Astrocyte (in vitro differentiated cells and primary cell): Measurements from ENCODE around the gene ARHGEF40. TPM values are rescaled to one million over a fixed set of nuclear protein-coding genes. Genes with fewer than 3 reads are reported as not detected.

Experiments
- DNase-seq: peaks from one replicate; pipeline ENCODE4 v3.0.0-alpha.2; 2010; ENCODE audit warnings: low read depth
- FAIRE-seq: peaks from 2 replicates; lab custom pipeline; 2011; peaks lifted over from hg19 to GRCh38; lab: Jason Lieb, UNC
- H2AFZ ChIP-seq: 2 replicates; pipeline ENCODE4 v1.6.0; 2012; ENCODE audit warnings: low read depth, low read length, inconsistent platforms
- H3K27ac ChIP-seq: 2 replicates; pipeline ENCODE4 v1.5.1; 2011; ENCODE audit warnings: low read depth, low read length, inconsistent platforms
- H3K27me3 ChIP-seq: 2 replicates; pipeline ENCODE4 v1.6.0; 2011; ENCODE audit warnings: low read length, inconsistent platforms; ENCODE audit not compliant: insufficient read depth
- H3K36me3 ChIP-seq: 2 replicates; pipeline ENCODE4 v1.5.1; 2011; ENCODE audit warnings: low read length, inconsistent platforms; ENCODE audit not compliant: insufficient read depth
- H3K4me1 ChIP-seq: 2 replicates; pipeline ENCODE4 v1.5.1; 2011; ENCODE audit warnings: low read length, inconsistent platforms; ENCODE audit not compliant: insufficient read depth
- H3K4me2 ChIP-seq: 2 replicates; pipeline ENCODE4 v1.6.0; 2012; ENCODE audit warnings: low read length, inconsistent platforms
- H3K4me3 ChIP-seq: 2 replicates; pipeline ENCODE4 v1.5.1; 2011; ENCODE audit warnings: low read depth, mild to moderate bottlenecking, low read length, inconsistent platforms; ENCODE audit not compliant: insufficient read depth
- H3K79me2 ChIP-seq: 2 replicates; pipeline ENCODE4 v1.6.0; 2012; ENCODE audit warnings: mild to moderate bottlenecking, low read length, inconsistent platforms; ENCODE audit not compliant: insufficient read depth
- H3K9ac ChIP-seq: 2 replicates; pipeline ENCODE4 v1.6.0; 2012; ENCODE audit warnings: mild to moderate bottlenecking, low read length, inconsistent platforms
- H3K9me3 ChIP-seq: 2 replicates; pipeline ENCODE4 v1.5.1; 2012; ENCODE audit warnings: low read depth, mild to moderate bottlenecking, low read length, inconsistent platforms; ENCODE audit not compliant: insufficient read depth
- H4K20me1 ChIP-seq: 2 replicates; pipeline ENCODE4 v1.6.0; 2012; ENCODE audit warnings: low read length, inconsistent platforms; ENCODE audit not compliant: insufficient read depth
- H3K27ac Mint-ChIP-seq: one replicate; pipeline ENCODE4 v1.8.0; 2021; ENCODE audit warnings: mild to moderate bottlenecking, mixed read lengths; ENCODE audit not compliant: unreplicated experiment
- H3K27me3 Mint-ChIP-seq: one replicate; pipeline ENCODE4 v1.8.0; 2021; ENCODE audit warnings: low read depth, mixed read lengths; ENCODE audit not compliant: unreplicated experiment
- H3K36me3 Mint-ChIP-seq: one replicate; pipeline ENCODE4 v1.8.0; 2021; ENCODE audit warnings: low read depth, mixed read lengths; ENCODE audit not compliant: unreplicated experiment
- H3K4me1 Mint-ChIP-seq: one replicate; pipeline ENCODE4 v1.8.0; 2021; ENCODE audit warnings: low read depth, mixed read lengths; ENCODE audit not compliant: unreplicated experiment
- H3K4me3 Mint-ChIP-seq: one replicate; pipeline ENCODE4 v1.8.0; 2021; ENCODE audit warnings: mild to moderate bottlenecking, moderate library complexity, mixed read lengths; ENCODE audit not compliant: unreplicated experiment
- H3K9me3 Mint-ChIP-seq: one replicate; pipeline ENCODE4 v1.8.0; 2021; ENCODE audit warnings: mild to moderate bottlenecking, mixed read lengths; ENCODE audit not compliant: unreplicated experiment
- EZH2 ChIP-seq: IDR thresholded peaks from 2 replicates; pipeline ENCODE4 v1.6.1; 2012; ENCODE audit warnings: mild to moderate bottlenecking, low read length, inconsistent platforms; ENCODE audit not compliant: insufficient read depth
- total RNA-seq: library from RNA; stranded (reverse); gene quantifications from 2 replicates; pipeline ENCODE4 v1.2.1, GENCODE V29; 2021
- TF ChIP-seq, protein P1 (sequence below): IDR thresholded peaks from 2 replicates; pipeline ENCODE4 v1.5.1; 2011; ENCODE audit warnings: low read depth, mild to moderate bottlenecking, inconsistent platforms, low read length, moderate library complexity; ENCODE audit not compliant: insufficient read depth

ARHGEF40 gene
- total RNA-seq, 1 donor from 2014 or later: 99.9 TPM

DNA sequence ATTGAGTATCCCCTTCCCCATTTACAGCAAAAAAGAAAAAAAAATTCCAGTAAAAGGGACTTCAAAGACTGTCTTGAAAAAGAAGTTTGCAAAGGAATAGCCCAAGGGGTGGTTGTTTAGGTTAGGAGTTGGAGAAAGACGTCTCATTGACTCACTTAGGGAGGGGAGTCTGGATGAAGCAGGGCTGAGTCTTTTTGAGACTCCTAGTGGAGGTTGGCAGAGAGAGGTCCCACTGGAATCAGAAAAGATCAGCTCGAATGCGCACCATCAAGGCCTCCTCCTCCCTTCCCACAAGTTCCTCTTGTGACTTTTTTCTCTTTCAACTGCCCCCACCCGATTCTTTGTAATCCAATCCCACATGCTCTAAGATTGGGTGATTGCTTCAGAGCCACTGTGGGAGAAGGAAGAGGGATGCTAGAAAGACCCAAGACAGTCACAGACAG, 1.9 kb downstream of the ARHGEF40 start:
- no peak overlapping the region for H2AFZ ChIP-seq
- peak; percentile 67 for FAIRE-seq
- DNase-seq: peak; percentile 68

DNA sequence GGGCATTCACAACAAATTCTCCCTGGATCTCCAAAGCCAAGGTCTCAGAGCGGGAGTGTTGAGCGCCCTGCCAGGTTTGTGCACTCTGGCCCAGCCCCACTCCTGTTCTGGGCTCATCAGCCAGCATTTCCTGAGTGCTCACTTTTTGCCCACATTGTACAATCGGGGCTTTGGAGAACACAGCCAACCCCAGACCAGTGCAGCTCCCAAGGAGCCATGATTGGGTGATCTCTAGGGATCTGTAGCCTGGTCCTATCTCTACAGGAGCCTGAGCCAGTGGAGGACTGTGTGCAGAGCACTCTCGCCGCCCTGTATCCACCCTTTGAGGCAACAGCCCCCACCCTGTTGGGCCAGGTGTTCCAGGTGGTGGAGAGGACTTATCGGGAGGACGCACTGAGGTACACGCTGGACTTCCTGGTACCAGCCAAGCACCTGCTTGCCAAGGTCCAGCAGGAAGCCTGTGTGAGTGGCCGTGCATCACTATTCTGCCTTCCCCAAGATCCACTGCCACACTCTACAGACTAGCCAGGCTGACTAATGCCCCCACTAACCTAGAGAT, 2.8 kb downstream of the ARHGEF40 start:
- peaks cover 57% of the 10 kb centered on the region for H4K20me1 ChIP-seq
- H3K9me3 ChIP-seq: no peaks in the 10 kb centered on the region
- H3K27me3 ChIP-seq: no peaks in the 10 kb centered on the region
- TF ChIP-seq EZH2: no peak
- TF ChIP-seq, protein P1, sequence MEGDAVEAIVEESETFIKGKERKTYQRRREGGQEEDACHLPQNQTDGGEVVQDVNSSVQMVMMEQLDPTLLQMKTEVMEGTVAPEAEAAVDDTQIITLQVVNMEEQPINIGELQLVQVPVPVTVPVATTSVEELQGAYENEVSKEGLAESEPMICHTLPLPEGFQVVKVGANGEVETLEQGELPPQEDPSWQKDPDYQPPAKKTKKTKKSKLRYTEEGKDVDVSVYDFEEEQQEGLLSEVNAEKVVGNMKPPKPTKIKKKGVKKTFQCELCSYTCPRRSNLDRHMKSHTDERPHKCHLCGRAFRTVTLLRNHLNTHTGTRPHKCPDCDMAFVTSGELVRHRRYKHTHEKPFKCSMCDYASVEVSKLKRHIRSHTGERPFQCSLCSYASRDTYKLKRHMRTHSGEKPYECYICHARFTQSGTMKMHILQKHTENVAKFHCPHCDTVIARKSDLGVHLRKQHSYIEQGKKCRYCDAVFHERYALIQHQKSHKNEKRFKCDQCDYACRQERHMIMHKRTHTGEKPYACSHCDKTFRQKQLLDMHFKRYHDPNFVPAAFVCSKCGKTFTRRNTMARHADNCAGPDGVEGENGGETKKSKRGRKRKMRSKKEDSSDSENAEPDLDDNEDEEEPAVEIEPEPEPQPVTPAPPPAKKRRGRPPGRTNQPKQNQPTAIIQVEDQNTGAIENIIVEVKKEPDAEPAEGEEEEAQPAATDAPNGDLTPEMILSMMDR: no peak
- Mint-ChIP-seq H3K36me3 (peaks cover 21% of the 10 kb centered on the region), H3K9me3 (no peaks in the 10 kb centered on the region), H3K4me1 (peaks cover 21% of the 10 kb centered on the region), H3K27me3 (no peaks in the 10 kb centered on the region), H3K27ac (peak overlapping the region; percentile 98), H3K4me3 (peak overlapping the region; percentile 94)
- H3K4me2 ChIP-seq: peak overlapping the region; percentile 99
- H3K4me1 ChIP-seq: peaks cover 32% of the 10 kb centered on the region
- DNase-seq (no peak), FAIRE-seq (no peak)
- H2AFZ ChIP-seq: no peak overlapping the region
- peak overlapping the region; percentile 97 for H3K27ac ChIP-seq
- peak overlapping the region; percentile 98 for H3K9ac ChIP-seq
- H3K79me2 ChIP-seq: peaks cover 49% of the 10 kb centered on the region
- peak overlapping the region; percentile 62 for H3K4me3 ChIP-seq
- peaks cover 38% of the 10 kb centered on the region for H3K36me3 ChIP-seq

More for the DNA sequence above, 1.9 kb downstream of the ARHGEF40 start:
- H3K27ac ChIP-seq: peak overlapping the region; percentile 97
- no peaks in the 10 kb centered on the region for H3K27me3 ChIP-seq
- H3K27ac Mint-ChIP-seq: peak overlapping the region; percentile 98
- peak overlapping the region; percentile 98 for H3K9ac ChIP-seq
- peaks cover 26% of the 10 kb centered on the region for H3K4me1 Mint-ChIP-seq
- peaks cover 49% of the 10 kb centered on the region for H4K20me1 ChIP-seq
- H3K9me3 Mint-ChIP-seq: no peaks in the 10 kb centered on the region
- no peaks in the 10 kb centered on the region for H3K9me3 ChIP-seq
- no peaks in the 10 kb centered on the region for H3K27me3 Mint-ChIP-seq
- H3K4me3 Mint-ChIP-seq: peak overlapping the region; percentile 94
- peak overlapping the region; percentile 99 for H3K4me2 ChIP-seq
- peak overlapping the region; percentile 62 for H3K4me3 ChIP-seq
- H3K36me3 ChIP-seq: peaks cover 31% of the 10 kb centered on the region
- H3K79me2 ChIP-seq: peaks cover 49% of the 10 kb centered on the region
- peaks cover 21% of the 10 kb centered on the region for H3K36me3 Mint-ChIP-seq
- peaks cover 32% of the 10 kb centered on the region for H3K4me1 ChIP-seq
- no peak for TF ChIP-seq EZH2
- TF ChIP-seq, protein P1: no peak

DNA sequence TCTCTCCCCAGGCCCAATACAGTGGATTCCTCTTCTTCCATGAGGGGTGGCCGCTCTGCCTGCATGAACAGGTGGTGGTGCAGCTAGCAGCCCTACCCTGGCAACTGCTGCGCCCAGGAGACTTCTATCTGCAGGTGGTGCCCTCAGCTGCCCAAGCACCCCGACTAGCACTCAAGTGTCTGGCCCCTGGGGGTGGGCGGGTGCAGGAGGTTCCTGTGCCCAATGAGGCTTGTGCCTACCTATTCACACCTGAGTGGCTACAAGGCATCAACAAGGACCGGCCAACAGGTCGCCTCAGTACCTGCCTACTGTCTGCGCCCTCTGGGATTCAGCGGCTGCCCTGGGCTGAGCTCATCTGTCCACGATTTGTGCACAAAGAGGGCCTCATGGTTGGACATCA, 3.8 kb downstream of the ARHGEF40 start:
- Mint-ChIP-seq H3K27me3 (no peaks in the 10 kb centered on the region), H3K9me3 (no peaks in the 10 kb centered on the region), H3K36me3 (peaks cover 21% of the 10 kb centered on the region), H3K27ac (no peak overlapping the region), H3K4me1 (peaks cover 17% of the 10 kb centered on the region), H3K4me3 (no peak overlapping the region)
- H3K4me1 ChIP-seq: peaks cover 28% of the 10 kb centered on the region
- TF ChIP-seq, protein P1: no peak
- TF ChIP-seq EZH2: no peak
- no peak overlapping the region for H3K27ac ChIP-seq
- no peak for FAIRE-seq
- no peak overlapping the region for H3K4me2 ChIP-seq
- no peaks in the 10 kb centered on the region for H3K27me3 ChIP-seq
- no peak overlapping the region for H3K4me3 ChIP-seq
- peaks cover 67% of the 10 kb centered on the region for H4K20me1 ChIP-seq
- peaks cover 46% of the 10 kb centered on the region for H3K36me3 ChIP-seq
- no peak overlapping the region for H2AFZ ChIP-seq
- no peak overlapping the region for H3K9ac ChIP-seq
- peaks cover 49% of the 10 kb centered on the region for H3K79me2 ChIP-seq
- no peaks in the 10 kb centered on the region for H3K9me3 ChIP-seq
- no peak for DNase-seq
